Kidney (tissue), 14 donors: ENCODE measurements around the gene SLC25A11. TPM values are rescaled to one million over a fixed set of nuclear protein-coding genes. Genes with fewer than 3 reads are reported as not detected.

Experiments
- DNase-seq, 5 donors: peaks; one replicate each; pipeline ENCODE4 v3.0.0-alpha.2; 2013 to 2020
- FAIRE-seq: peaks from 2 replicates; lab custom pipeline; 2012; peaks lifted over from hg19 to GRCh38; lab: Jason Lieb, UNC
- H3K27ac ChIP-seq, 2 donors: one replicate each; pipeline ENCODE4 v1.7.0; 2013; ENCODE audit warnings: low read depth in 2 of 2, low read length in 2 of 2, inconsistent platforms in 1 of 2
- H3K27me3 ChIP-seq: one replicate; pipeline ENCODE4 v1.7.1; 2013; ENCODE audit warnings: low read length, inconsistent platforms; ENCODE audit not compliant: control insufficient read depth, insufficient read depth
- H3K36me3 ChIP-seq, 3 donors: one replicate each; pipeline versions ENCODE4 v1.7.0 to v1.7.1; 2013; ENCODE audit warnings: low read length in 3 of 3, control low read depth in 1 of 3, inconsistent platforms in 1 of 3; ENCODE audit not compliant: insufficient read depth in 3 of 3, control insufficient read depth in 2 of 3
- H3K4me1 ChIP-seq, 3 donors: one replicate each; pipeline versions ENCODE4 v1.7.0 to v1.7.1; 2013; ENCODE audit warnings: low read length in 3 of 3, inconsistent platforms in 1 of 3, low read depth in 1 of 3; ENCODE audit not compliant: control insufficient read depth in 2 of 3, insufficient read depth in 2 of 3
- H3K4me3 ChIP-seq, 3 donors: one replicate each; pipeline versions ENCODE4 v1.7.0 to v1.8.1; 2013; ENCODE audit warnings: low read length in 3 of 3, control low read depth in 1 of 3, inconsistent platforms in 1 of 3
- H3K9ac ChIP-seq, 3 donors: one replicate each; pipeline versions ENCODE4 v1.7.0 to v1.7.1; 2013; ENCODE audit warnings: low read length in 3 of 3, control low read depth in 1 of 3, inconsistent platforms in 1 of 3
- H3K9me3 ChIP-seq, 3 donors: one replicate each; pipeline versions ENCODE4 v1.7.0 to v1.7.1; 2013; ENCODE audit warnings: low read length in 3 of 3, control low read depth in 1 of 3, inconsistent platforms in 1 of 3; ENCODE audit not compliant: control insufficient read depth in 2 of 3, insufficient read depth in 1 of 3
- intact Hi-C: fragments of 100-400 bp; cut with DNase I; formaldehyde crosslinking; loops from one replicate; pipeline ENCODE4 v1.11.1; 2022
- polyA plus RNA-seq: library from polyadenylated mRNA; stranded (reverse); fragments of 350-450 nt; fragmentation: Illumina TruSeq; extraction: RNeasy Lipid Tissue Mini Kit (QIAGEN cat#74804); gene quantifications from one replicate; pipeline ENCODE4 v1.2.3, GENCODE V29; 2014; ENCODE audit warnings: low read depth, low replicate concordance; ENCODE audit not compliant: insufficient read depth
- total RNA-seq: library from RNA; stranded (reverse); fragmentation: NEBNext Ultra II Directional; extraction: Animal tissue kit (Norgen Biotek cat#: 25700); gene quantifications from one replicate; pipeline ENCODE4 v1.2.1, GENCODE V29; 2021
- TF ChIP-seq, protein P1 (sequence below): IDR thresholded peaks from 3 replicates; pipeline ENCODE4 v1.5.1; 2012; ENCODE audit warnings: mild to moderate bottlenecking, moderate library complexity, borderline replicate concordance; ENCODE audit not compliant: insufficient read depth; ENCODE audit errors: extremely low read depth
- donor health status: control.
- donor health status: control.
- donor health status: control.
- donor health status: control.
- donor health status: control.
- donor health status: DM: yes; HTN: yes; CAD: no.
- donor health status: Normal renal cell carcinoma (clear cell type).

Gene SLC25A11
- total and polyA plus RNA-seq, 2 donors from 2014 or later, result 60.0 to 173 TPM

DNA sequence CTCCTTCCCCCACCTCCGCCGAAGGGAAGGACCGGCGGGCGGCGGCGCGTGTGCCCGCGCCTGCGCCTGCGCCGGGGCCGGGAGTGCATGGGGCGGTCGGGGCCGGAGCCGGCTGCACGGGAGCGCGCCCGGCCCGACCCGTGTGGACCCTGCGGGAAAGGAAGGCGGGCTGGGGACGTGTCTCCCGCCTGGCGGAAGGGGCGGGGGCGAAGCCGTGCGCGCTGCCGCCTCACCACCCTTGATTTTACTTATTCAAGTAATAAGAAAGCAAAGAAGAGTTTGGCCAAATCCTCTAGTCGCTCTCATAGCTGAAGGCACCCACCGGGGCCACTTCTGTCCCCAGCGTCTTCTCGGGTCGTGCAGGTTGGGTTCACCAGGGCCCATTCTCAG, 9.1 kb upstream of the SLC25A11 start:
- FAIRE-seq (no peak), DNase-seq (peak; percentile 89 to 97 (median 94))
- Histone ChIP-seq H3K27me3 (no peaks in the 10 kb centered on the region), H3K9me3 (no peaks in the 10 kb centered on the region), H3K4me3 (peak overlapping the region; percentile 68 to 95 (median 85)), H3K9ac (peak overlapping the region; percentile 51 to 79 (median 66)), H3K27ac (peak overlapping the region; percentile 97 to 98), H3K4me1 (peaks cover 0 to 29% (median 14%) of the 10 kb centered on the region in 3 donors), H3K36me3 (peaks cover 6 to 17% (median 9%) of the 10 kb centered on the region in 3 donors)
- TF ChIP-seq, protein P1, sequence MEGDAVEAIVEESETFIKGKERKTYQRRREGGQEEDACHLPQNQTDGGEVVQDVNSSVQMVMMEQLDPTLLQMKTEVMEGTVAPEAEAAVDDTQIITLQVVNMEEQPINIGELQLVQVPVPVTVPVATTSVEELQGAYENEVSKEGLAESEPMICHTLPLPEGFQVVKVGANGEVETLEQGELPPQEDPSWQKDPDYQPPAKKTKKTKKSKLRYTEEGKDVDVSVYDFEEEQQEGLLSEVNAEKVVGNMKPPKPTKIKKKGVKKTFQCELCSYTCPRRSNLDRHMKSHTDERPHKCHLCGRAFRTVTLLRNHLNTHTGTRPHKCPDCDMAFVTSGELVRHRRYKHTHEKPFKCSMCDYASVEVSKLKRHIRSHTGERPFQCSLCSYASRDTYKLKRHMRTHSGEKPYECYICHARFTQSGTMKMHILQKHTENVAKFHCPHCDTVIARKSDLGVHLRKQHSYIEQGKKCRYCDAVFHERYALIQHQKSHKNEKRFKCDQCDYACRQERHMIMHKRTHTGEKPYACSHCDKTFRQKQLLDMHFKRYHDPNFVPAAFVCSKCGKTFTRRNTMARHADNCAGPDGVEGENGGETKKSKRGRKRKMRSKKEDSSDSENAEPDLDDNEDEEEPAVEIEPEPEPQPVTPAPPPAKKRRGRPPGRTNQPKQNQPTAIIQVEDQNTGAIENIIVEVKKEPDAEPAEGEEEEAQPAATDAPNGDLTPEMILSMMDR, result no peak
- intact Hi-C loops, result no loop called here

DNA sequence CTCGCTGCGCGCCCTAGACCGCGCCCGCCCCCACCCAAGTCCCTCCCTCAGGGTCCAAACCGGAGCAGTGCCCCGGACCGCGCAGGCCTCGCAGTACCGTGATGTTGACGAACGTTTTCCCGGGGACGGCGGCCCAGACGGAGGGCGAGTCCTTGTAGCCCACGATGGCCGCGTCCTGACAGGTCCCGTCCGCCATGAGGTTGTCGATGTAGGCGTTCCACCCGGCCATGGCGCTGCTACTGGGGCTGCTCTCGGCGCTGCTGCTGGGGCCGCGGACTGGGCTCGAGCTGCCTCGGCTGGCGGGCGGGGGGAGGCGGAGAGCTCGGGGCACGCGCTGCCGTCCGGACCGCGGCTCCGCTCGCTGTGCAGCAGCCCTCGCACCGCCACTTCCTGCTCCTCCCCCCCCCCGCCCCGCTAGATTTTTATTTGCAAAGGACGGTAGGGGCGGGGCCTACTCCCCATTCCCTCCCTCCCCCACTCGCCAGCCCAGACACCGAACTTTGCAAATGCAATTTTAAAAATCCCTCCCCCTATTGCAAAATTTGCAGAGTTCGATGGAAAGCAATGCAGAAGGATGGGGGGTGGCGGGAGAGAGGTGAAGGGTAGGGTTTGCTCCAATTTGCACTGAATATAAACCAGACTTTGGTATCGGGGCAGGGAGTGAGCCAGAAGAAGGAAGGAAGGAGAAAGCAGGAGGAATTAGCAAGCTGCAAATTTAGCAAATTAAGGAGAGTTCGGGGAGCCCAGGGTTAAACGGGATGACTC, 8.5 kb upstream of the SLC25A11 start, which contains the start of gene PFN1:
PFN1 (minus strand) TSS at position 365 of the 765 bp plus-strand sequence; CDS start at position 229, 136 bp downstream.
- peak within 1 kb of the TSS; percentile 72 to 87 (median 86) for H3K9ac ChIP-seq
- H3K27me3 ChIP-seq, result no peaks in the 10 kb centered on the region
- intact Hi-C loops, result no loop called here
- H3K36me3 ChIP-seq, result peaks cover 6 to 21% (median 11%) of the 10 kb centered on the region in 3 donors
- H3K4me3 ChIP-seq, result peak within 1 kb of the TSS; percentile 83 to 95 (median 85)
- peak within 1 kb of the TSS; percentile 97 to 98 for H3K27ac ChIP-seq
- TF ChIP-seq, protein P1, result no peak
- FAIRE-seq (no peak), DNase-seq (peak; percentile 90 to 96 (median 94))
- peaks cover 0 to 29% (median 14%) of the 10 kb centered on the region in 3 donors for H3K4me1 ChIP-seq
- no peaks in the 10 kb centered on the region for H3K9me3 ChIP-seq

DNA sequence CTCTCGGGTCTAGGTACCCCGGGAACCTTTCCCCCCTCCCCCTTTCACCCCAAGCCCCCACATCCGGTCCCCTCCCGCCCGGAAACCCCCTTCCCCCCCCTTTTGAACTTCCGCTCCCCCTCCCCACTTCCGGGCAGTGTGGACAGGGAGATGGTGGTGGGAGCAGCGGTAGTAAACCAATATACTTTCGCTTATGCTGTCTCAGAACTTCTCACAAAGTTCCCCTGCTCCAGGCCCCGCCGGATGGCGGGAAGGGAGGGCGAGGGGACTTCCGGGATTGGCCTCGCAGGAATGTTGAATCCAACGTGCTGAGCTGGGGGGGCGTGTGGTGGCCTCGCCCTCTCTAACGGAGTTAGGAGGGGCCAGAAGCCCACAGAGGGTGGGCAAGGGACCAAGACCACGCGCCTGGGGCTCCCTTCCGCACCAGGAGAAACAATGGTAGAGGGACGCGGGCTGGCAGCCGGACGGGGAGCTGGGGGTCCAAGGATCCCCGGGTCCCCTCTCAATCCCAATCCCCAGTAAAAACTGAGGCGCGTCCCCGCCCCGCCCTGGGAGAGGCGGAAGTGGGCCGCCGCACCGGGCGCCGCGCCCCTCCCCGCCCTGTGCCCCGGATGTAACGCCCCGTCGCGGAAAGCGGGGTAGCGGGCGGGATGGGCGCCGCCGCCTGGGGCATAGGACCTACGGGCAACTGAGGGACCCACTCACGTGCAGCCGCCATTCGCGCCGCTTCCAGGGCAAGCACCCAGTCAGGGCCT, 7.7 kb upstream of the SLC25A11 start:
- H3K4me1 ChIP-seq, result peaks cover 0 to 32% (median 14%) of the 10 kb centered on the region in 3 donors
- TF ChIP-seq, protein P1, result no peak
- DNase-seq (peak; percentile 72 to 91 (median 87)), FAIRE-seq (no peak)
- H3K9ac ChIP-seq, result peak overlapping the region; percentile 72 to 87 (median 86)
- peak overlapping the region; percentile 77 to 95 (median 83) for H3K4me3 ChIP-seq
- H3K36me3 ChIP-seq, result peaks cover 6 to 26% (median 18%) of the 10 kb centered on the region in 3 donors
- no peaks in the 10 kb centered on the region for H3K27me3 ChIP-seq
- no peaks in the 10 kb centered on the region for H3K9me3 ChIP-seq
- intact Hi-C loops, result no loop called here
- H3K27ac ChIP-seq, result peak overlapping the region; percentile 97 to 98
